SK-N-DZ (cell line): ENCODE data around the gene SPDYE16.
"Not testable (repeated sequence)": the region's sequence is repeated elsewhere in the genome, so short reads cannot be mapped to it uniquely, and the experiment has no call there.

Experiments
- DNase-seq: peaks from one replicate; pipeline ENCODE4 v3.0.0-alpha.2; 2015; ENCODE audit warnings: low spot score

The SPDYE16 gene

DNA sequence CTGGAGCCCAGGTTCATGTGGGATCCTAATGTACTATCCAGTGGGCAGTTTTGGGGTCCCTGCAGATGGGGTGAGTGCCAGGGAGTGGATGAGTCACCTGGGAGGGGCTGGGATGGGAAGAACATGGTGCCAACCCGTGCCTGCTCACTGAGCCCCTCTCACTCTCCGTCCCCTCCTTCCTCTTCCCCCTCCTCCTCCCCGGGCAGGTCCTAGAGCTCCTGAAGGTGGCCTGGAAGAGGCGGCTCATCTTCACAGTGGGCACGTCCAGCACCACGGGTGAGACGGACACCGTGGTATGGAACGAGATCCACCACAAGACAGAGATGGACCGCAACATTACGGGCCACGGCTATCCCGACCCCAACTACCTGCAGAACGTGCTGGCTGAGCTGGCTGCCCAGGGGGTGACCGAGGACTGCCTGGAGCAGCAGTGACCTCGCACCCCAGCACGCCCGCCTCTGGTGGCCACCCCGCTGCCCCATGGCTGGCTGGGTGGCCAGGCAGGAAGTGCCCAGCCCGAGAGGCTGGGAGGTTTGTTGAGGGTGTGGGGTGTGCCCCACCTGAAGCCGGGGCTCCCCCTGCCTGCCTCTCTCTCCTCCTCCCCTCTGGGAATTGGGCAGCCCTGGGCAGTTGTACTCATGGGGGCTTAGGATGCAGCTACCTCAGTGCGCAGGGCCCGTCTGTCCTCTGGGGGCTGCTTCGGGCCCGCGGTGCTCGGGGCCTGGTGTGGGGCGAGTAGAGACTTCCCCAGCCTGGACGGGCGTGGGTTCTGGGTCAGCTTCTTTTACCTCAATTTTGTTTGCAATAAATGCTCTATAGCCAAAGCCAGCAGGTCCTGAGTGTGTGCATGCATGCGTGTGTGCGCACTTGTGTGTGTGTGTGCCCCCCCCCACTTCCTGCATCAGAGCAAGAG, 37.7 kb downstream of the SPDYE16 start:
- no peak for DNase-seq

- not testable (repeated sequence) for DNase-seq
Measured at GRCh38 chr7:76504351-76505167, 38.5 kb downstream of the SPDYE16 start.

GRCh38 chr7:76503244-76503643, 39.9 kb downstream of the SPDYE16 start:
- DNase-seq = not testable (repeated sequence)

GRCh38 chr7:76502836-76503235, 40.3 kb downstream of the SPDYE16 start:
- DNase-seq = not testable (repeated sequence)

- not testable (repeated sequence) for DNase-seq
Measured at GRCh38 chr7:76502224-76502623, 40.9 kb downstream of the SPDYE16 start.

DNA sequence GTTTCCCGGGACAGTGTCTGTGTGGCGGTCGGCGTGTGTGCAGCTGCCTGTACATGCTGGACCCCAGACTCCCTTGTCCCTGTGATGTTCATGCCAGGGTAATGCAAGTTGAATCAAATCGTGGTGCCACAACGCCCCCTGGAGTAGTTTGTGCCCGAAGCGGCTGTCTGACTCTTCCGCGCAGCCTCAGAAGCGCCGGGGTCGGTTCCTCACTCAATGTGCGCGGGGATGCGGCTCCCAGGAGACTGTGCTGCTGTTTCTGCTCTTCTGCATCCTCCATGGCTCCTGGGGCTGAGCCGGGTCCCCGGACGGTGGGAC, 43.2 kb downstream of the SPDYE16 start:
- not testable (repeated sequence) for DNase-seq

GRCh38 chr7:76499201-76499923, 43.7 kb downstream of the SPDYE16 start:
- DNase-seq = not testable (repeated sequence)

DNA sequence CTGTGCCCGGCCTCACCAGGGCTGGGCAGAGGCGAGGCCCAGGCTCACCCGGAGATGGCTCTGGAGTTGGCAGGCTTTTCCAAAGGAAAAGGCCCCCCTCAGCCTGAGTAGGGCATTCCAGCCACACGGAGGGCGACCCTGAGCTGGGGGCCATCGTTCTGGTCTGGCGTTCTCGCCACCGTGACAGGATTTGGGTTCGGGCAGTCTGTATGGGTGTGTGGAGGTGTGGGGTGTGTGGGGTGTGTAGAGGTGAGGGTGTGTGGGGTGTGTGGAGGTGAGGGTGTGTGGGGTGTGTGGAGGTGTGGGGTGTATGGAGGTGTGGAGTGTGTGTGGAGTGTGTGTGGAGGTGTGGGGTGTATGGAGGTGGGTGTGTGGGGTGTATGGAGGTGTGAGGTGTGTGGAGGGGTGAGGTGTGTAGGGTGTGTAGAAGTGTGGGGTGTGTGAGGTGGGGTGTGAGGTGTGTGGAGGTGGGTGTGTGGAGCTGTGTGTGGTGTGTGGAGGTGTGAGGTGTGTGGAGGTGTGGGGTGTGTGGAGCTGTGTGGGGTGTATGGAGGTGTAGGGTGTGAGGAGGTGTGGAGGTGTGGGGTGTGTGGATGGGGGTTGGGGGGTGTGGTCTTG, 44.4 kb downstream of the SPDYE16 start:
- not testable (repeated sequence) for DNase-seq

DNA sequence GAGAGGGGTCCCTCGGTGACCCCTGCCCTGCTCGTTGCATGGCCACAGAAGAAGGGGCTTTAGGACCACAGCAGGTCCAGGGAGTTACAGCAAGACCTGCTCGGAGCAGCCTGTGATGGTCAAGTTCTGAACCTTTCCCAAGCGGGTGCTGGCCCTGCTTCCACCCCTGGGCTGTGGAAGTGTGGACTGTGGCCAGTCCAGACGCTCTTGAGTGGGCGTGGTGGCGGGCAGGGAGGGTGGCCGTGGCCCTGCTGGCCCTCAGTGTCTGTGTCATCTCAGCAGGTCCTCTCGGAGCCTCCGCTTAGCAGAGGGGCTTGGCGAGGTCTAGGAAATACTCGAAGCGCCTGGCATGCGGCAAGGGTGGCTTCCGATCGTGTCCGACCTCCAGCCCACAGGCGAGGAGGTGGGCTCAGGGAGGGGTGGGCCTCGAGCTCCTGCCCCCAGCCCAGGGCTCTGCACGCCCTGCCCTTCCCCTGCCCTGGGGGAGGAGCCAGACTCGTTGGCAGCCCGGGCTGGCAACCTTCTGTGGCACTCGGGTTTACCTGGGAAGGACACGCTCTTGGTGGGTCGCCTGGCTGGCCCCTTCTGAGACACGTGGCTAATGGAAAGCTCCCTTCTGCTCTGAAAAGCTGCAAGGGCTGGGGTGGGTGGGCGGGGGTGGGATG, 45.0 kb downstream of the SPDYE16 start:
- not testable (repeated sequence) for DNase-seq

DNA sequence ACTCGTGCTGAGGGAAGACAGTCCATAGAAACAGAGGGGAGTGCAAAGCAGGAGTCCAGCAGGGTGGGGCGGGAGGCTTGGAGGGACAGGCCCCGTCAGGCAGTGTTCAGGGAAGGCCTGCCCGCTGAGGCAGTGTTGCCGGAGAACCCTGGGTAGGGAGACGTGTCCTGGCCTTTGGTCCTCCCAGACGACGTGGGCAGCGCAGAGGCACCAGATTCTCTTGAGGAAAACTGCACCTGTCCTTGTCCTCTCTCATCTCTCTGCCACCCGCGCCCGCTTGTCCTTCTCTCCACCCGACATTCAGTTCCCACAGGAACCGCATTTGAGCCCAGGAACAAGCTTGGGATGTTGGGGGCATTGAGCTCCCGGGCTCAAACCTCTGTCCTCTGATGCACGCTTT, 47.4 kb downstream of the SPDYE16 start:
- not testable (repeated sequence) for DNase-seq

- DNase-seq = not testable (repeated sequence)
Measured at GRCh38 chr7:76492139-76492538, 51.0 kb downstream of the SPDYE16 start.

- DNase-seq = not testable (repeated sequence)
Measured at GRCh38 chr7:76487969-76488368, 55.1 kb downstream of the SPDYE16 start.

DNA sequence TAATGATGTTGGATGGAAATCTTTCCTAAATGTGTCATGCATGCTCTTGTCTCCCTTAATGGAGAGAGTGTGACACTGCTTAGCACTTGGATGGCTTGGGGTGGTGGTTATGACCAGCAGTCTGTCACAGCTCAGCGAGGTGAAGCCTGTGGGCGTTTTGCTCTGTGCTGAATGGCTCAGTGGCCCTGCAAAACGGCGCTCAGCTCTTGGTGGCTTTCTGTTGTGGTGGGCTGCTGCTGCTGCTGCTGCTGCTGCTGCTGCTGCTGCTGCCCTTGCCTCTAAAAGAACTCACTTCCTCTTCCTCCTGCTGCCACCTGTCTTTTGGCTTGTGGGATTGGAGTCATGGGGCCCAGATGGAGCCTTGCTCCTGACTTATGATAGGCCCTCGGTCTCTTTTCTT, 56.5 kb downstream of the SPDYE16 start:
- not testable (repeated sequence) for DNase-seq

DNA sequence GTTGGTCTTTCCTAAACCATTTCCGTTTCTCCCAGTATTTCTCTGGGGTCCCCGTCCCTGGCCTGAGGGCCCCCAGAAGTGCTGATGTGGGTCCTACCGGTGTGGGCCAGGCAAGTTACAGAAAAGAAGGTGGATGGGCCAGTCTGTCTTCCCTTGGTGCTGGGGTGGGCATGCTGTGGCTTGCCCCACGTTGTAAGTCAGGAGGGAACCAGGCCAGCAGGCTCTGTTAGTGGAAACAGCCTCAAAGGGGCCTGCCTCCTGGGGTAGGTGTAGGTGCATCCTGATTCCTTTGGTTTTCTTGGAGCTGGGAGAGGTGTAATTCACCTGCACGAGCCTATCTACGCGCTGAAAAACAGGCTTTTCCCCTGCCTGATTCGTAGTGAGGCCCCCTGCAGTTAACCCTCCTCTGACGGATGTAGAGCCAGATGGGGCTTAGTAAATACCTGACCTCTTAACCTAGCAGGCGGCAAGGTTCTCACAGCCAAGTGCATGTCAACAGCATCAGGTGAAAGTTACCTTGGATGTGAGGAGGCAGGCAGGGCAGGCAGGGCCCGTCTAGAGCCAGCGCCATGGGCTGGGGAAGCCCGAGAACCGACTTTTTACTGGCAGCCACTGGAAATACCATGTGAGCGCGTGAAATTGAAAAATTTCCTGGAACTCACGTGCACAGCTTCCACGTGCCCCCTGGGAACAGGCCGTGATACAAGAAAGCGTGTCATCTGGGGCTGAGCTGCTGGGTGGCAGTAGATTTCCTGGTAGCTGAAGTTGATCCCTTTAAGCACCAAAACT, 57.1 kb downstream of the SPDYE16 start:
- DNase-seq = not testable (repeated sequence)

DNA sequence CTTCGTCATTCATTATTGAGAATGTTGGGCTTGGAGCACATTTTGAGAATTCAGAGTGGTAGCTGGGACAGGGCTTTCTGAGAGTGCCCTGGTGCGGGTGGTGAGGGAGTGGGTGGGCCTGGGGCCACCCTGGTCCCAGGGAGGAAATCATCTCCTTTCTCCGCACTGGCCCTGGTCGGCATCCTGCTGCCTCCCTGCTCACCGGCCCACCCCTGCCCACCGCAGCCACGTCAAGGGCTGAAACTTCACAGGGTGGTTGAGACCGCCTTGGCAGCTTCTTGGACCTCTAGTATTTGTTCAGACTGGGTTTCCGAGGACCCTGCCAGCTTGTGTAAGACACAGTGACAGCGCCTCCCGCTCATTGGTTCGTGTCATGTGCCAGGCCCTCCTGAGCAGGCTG, 58.6 kb downstream of the SPDYE16 start:
- not testable (repeated sequence) for DNase-seq

DNA sequence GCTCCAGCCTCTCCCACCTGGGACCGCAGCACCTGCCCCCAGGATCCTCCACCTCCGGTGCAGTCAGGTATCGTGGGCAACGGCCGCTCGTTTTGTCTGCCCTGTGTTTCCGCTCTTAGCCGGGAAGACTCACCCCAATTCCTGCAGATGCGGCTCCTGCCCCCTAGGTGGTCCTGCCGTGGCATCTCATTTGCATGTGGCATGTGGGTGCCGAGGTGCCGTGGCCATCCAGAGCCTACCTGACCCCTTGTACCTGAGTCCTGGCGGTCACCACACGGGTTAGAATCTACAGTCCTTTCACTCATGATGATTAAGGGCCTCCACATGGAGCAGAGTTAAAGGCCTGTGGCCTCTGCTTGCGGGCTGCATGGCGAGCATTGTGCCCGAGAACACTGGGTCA, 60.0 kb downstream of the SPDYE16 start:
- not testable (repeated sequence) for DNase-seq

DNA sequence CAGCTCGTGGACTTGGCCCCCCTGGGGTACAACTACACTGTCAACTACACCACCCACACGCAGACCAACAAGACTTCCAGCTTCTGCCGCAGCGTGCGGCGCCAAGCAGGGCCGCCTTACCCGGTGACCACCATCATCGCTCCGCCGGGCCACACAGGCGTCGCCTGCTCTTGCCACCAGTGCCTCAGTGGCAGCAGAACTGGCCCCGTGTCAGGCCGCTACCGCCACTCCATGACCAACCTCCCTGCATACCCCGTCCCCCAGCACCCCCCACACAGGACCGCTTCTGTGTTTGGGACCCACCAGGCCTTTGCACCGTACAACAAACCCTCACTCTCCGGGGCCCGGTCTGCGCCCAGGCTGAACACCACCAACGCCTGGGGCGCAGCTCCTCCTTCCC, 60.4 kb downstream of the SPDYE16 start:
- not testable (repeated sequence) for DNase-seq
